ENCODE measurements around the gene PRKCH.
"Not testable (repeated sequence)": the region's sequence is repeated elsewhere in the genome, so short reads cannot be mapped to it uniquely, and the experiment has no call there.

The PRKCH gene

DNA sequence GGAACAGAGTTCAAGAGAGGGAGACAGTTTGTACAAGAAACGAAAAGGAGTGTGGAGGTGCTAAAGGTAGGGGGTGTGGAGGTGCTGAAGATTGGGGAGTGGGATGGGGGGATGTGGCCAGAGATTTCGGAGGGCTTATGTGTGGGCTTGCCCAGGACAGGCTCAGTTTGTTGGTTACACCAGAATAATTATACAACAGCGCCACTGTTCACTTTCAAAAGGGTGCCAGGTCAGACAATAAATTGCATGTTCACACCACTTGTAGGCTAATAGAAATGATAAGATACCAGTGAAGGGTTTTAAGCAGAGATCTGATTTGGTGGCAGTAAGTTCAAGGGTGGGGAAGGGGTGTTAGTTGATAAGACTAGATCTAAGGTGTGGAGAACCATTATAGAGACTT, 75.3 kb downstream of the PRKCH start:
- no peak for DNase-seq

GRCh38 chr14:61397615-61398014, 76.2 kb downstream of the PRKCH start:
- no peak for DNase-seq

- no peak for DNase-seq
Observed at GRCh38 chr14:61398221-61398620, 76.8 kb downstream of the PRKCH start.

- DNase-seq, result no peak
Observed at GRCh38 chr14:61399365-61399764, 78.0 kb downstream of the PRKCH start.

DNA sequence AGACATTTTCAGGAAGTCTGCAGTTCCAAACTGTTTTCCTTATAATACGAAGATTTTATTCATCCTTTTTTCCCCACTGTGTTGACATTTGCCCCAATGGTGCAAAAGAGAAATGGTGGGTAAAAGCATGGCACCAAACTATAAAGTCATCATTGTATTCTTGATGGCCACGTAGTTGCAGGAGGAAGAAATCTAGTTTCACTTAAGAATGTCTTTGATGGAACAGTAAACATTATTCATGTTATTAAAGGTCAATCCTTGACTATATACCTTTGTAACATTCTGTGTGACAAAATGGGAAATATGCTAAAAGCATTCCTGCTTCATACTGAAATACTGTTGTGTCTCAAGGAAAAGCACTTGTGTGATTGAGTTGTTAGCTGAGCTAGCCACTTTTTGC, 80.1 kb downstream of the PRKCH start:
- DNase-seq, result no peak

GRCh38 chr14:61403411-61403810, 82.0 kb downstream of the PRKCH start:
- DNase-seq, result no peak

DNA sequence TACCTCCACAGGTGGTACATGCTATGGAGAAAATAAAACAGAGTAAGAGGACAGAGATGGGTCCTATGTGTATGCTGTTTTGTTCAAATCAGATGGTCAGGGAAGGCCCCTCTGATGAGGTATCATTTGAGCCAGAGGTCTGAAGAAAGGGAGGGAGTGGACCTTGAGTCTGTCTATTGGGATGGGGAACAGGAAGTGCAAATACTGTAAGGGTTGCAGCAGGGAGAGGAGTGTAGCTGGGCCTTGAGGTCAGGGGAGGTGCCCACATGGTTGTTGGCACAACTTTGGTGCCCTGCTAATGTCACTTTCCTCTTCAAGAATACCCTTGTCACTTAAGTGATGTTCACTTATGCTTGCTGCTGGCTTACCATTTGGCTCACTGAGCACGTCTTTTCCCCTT, 83.3 kb downstream of the PRKCH start:
- no peak for DNase-seq

- DNase-seq, result no peak
Observed at GRCh38 chr14:61406198-61406597, 84.8 kb downstream of the PRKCH start.

- DNase-seq, result no peak
Observed at GRCh38 chr14:61406675-61407074, 85.3 kb downstream of the PRKCH start.

- no peak for DNase-seq
Observed at GRCh38 chr14:61408498-61408897, 87.1 kb downstream of the PRKCH start.

- no peak for DNase-seq
Observed at GRCh38 chr14:61409782-61410181, 88.4 kb downstream of the PRKCH start.

DNA sequence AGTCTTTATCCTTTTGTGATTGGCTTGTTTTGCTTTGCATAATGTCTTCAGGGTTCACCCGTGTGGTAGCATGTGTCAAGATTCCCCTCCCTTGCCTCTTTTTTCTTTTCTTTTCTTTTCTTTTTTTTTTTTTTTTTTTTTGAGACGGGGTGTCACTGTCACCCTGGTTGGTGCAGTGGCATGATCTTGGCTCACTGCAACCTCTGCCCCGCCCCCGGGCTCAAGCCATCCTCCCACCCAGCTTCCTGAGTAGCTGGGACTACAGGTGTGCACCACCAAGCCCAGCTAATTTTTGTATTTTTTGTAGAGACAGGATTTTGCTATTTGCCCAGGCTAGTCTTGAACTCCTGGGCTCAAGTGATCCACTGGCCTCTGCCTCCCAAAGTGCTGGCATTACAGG, 94.6 kb downstream of the PRKCH start:
- DNase-seq, result not testable (repeated sequence)

- DNase-seq, result no peak
Observed at GRCh38 chr14:61416591-61416990, 95.2 kb downstream of the PRKCH start.

DNA sequence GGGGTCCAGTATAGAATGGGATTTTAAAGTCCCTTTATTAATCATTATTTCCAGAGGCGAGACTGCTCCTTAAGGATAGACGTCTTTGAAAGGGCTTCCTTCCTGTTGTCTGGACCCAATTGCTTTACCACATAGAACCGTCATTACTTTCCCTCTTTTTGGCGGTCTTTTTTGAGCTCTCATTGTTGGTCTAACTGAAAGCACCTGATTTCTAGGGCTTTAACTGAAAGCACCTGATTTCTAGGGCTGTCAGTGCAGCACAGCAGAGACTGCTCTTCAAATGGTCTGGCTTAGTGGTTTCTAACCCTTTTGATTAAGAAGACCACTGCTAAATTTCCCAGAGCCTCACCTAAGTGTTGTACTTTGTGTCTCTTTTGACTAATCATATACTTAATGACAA, 95.8 kb downstream of the PRKCH start:
- DNase-seq, result no peak

- DNase-seq, result no peak
Observed at GRCh38 chr14:61417883-61418455, 96.6 kb downstream of the PRKCH start.

- DNase-seq, result no peak
Observed at GRCh38 chr14:61418746-61419145, 97.4 kb downstream of the PRKCH start.

GRCh38 chr14:61419201-61419600, 97.8 kb downstream of the PRKCH start:
- no peak for DNase-seq

GRCh38 chr14:61420326-61420725, 98.9 kb downstream of the PRKCH start:
- DNase-seq, result no peak

- no peak for DNase-seq
Observed at GRCh38 chr14:61421212-61421923, 100.0 kb downstream of the PRKCH start.

DNA sequence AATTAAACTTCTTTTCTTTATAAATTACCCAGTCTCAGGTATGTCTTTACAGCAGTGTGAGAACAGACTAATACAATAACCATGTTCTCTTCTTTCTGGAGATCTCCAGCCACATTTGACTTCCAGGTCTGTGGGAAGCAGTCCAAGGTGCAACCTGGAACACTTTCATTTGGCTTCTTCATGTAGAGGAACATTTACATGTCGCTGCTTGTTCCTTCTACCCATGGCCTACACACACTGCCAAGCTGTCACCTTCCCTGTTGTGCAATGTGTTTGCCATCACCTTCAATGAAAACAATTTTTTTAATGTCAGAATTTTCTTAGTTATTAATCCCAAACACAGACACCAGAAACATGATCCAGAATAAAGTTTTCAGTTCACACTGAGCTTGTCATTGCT, 104.7 kb downstream of the PRKCH start:
- DNase-seq, result no peak

- DNase-seq, result no peak
Observed at GRCh38 chr14:61428261-61428660, 106.9 kb downstream of the PRKCH start.

- DNase-seq, result no peak
Observed at GRCh38 chr14:61429316-61429715, 107.9 kb downstream of the PRKCH start.

- DNase-seq, result no peak
Observed at GRCh38 chr14:61430066-61430757, 108.8 kb downstream of the PRKCH start.

DNA sequence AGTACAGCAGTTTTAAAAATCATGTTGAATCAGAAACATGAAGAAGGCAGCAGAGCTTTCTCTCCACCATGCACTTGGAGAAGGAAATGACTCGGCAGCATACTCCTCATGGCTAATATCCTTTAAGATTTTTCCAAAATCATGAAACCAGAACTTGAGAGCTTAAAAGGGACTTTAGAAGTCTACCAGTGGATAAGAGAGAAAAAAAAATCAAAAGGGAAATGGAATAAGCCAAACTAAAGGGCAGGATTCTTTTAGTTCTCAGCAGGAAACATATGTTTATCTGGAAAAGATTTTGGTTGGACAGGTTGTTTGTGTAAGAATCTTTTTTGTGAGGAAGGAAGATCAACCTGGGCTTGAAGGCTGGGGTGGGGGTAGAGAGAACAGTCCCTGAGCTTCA, 111.8 kb downstream of the PRKCH start:
- DNase-seq, result no peak

Measured in NCI-H446 treated with DMSO at 0.1 percent for 48 hours (cell line).